BE2C (cell line): ENCODE measurements around the gene TMEM139. TPM values are rescaled to one million over a fixed set of nuclear protein-coding genes. Genes with fewer than 3 reads are reported as not detected.

Experiments
- DNase-seq: peaks from one replicate; pipeline ENCODE4 v3.0.0-alpha.2; 2020
- H3K27me3 ChIP-seq: fragments of 250-450 bp; sonication (Bioruptor Pico); 2 replicates; pipeline ENCODE4 v1.5.1; 2020; ENCODE audit warnings: mild to moderate bottlenecking
- H3K36me3 ChIP-seq: fragments of 250-450 bp; sonication (Bioruptor Pico); 2 replicates; pipeline ENCODE4 v1.5.1; 2020; ENCODE audit warnings: mild to moderate bottlenecking
- H3K4me1 ChIP-seq: fragments of 250-450 bp; sonication (Bioruptor Pico); 2 replicates; pipeline ENCODE4 v1.5.1; 2020
- H3K4me3 ChIP-seq: 2 replicates; pipeline ENCODE4 v1.5.1; 2011; ENCODE audit warnings: low read depth, low read length
- H3K9me3 ChIP-seq: fragments of 250-450 bp; sonication (Bioruptor Pico); 2 replicates; pipeline ENCODE4 v1.5.1; 2020
- polyA plus RNA-seq: library from polyadenylated mRNA; unstranded; fragments of >200 nt; gene quantifications from one replicate; pipeline ENCODE4 v1.2.1, GENCODE V29; 2012; ENCODE audit warnings: low read depth, missing spikeins; ENCODE audit not compliant: insufficient read length, insufficient read depth
- TF ChIP-seq, protein P1 (sequence below): IDR thresholded peaks from 2 replicates; pipeline ENCODE4 v1.5.1; 2012; ENCODE audit warnings: mild to moderate bottlenecking, low read depth, low read length

Gene TMEM139
- 0.94 TPM for polyA plus RNA-seq

DNA sequence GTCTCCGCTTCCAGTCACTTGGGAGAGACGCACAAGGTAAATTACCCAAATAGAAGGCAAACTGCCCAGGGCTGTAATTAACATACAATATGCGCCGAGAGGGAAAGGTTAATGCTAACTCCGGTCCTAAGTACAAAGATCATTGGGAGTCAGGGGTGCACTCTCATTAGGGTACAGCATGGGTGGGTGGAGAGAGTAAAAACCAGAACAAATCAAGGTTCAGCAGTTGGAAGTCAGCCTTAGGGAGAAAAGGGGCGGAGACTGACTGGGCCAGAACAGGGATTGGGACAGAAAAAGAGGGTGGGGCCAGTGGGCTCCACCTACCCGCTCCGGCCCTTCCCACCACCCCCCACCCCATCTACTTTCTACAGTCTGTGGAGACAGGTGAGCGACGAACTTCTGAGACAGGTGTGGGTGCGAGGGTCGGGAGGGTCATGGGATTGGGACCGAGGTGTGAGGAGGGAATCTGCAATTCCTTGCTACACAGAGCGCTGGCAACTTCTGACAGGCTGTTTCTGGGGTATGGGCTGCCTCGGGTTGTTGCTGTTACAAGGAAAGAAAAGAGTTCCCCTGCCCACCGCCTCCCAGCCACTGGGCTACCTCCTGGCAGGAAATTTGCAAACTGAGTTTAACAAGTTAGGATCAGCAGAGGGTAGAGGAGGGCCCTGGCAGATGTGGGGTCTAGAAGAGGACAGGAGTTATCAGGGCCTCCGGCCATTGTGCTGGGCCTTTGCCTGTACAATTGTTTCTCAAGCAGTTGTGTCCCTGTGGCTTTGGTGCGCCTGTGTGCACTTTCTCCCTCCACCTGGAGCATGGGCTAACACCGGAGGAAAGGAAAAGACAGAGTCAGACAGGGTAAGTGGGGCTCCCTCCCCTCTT is at the start of gene TMEM139:
TSS of gene TMEM139 (plus strand) at position 368 of the 879 bp plus-strand sequence. CDS start 1,000 bp downstream, outside the sequence.
- H3K36me3 ChIP-seq = no peaks in the 10 kb centered on the region
- peak; percentile 49 for DNase-seq
- no peaks in the 10 kb centered on the region for H3K9me3 ChIP-seq
- TF ChIP-seq, protein P1, sequence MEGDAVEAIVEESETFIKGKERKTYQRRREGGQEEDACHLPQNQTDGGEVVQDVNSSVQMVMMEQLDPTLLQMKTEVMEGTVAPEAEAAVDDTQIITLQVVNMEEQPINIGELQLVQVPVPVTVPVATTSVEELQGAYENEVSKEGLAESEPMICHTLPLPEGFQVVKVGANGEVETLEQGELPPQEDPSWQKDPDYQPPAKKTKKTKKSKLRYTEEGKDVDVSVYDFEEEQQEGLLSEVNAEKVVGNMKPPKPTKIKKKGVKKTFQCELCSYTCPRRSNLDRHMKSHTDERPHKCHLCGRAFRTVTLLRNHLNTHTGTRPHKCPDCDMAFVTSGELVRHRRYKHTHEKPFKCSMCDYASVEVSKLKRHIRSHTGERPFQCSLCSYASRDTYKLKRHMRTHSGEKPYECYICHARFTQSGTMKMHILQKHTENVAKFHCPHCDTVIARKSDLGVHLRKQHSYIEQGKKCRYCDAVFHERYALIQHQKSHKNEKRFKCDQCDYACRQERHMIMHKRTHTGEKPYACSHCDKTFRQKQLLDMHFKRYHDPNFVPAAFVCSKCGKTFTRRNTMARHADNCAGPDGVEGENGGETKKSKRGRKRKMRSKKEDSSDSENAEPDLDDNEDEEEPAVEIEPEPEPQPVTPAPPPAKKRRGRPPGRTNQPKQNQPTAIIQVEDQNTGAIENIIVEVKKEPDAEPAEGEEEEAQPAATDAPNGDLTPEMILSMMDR = no peak
- peak within 1 kb of the TSS; percentile 59 for H3K4me3 ChIP-seq
- no peaks in the 10 kb centered on the region for H3K27me3 ChIP-seq
- peaks cover 12% of the 10 kb centered on the region for H3K4me1 ChIP-seq

DNA sequence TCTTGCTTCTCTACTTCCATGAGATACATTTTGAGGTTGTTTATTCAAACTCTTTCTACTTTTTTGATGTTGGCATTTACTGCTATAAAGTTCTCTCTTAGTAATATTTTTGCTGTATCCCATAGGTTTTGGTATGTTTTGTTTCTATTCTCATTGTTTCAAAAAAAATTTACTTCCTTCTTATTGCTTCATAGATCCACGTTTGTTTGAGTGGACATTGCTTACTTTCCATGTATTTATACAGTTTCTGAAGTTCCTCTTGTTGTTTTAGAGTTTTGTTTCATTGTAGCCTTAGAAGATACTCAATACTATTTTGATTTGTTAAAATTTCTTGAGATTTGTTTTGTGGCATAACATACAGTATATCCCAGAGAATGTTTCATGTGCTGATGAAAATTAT is 49.2 kb upstream of the TMEM139 start:
- H3K4me3 ChIP-seq = no peak overlapping the region
- H3K36me3 ChIP-seq = no peaks in the 10 kb centered on the region
- H3K27me3 ChIP-seq = no peaks in the 10 kb centered on the region
- no peak for DNase-seq
- H3K9me3 ChIP-seq = no peaks in the 10 kb centered on the region
- H3K4me1 ChIP-seq = no peaks in the 10 kb centered on the region
- TF ChIP-seq, protein P1 = no peak

DNA sequence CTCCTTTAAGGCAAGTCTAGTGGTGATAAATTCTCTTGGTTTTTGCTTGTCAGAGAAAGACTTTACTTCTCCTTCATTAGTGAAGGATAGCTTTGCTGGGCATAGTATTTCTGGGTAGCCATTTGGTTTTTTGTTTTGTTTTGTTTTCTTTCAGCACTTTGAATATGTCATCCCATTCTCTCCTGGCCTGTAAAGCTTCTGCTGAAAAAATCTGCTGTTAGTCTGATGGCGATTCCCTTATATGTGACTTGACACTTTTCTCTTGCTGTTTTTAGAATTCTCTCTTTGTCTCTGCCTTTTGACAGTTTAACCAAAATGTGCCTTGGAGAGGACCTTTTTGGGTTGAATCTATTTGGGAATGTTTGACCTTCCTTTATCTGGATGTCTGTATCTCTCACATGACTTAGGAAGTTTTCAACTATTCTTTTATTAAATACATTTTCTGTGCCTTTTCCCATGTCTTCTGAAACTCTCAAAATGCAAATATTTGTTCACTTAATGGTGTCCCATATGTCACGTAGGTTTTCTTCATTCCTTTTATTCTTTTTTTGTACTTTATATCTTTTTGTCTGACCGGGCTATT is 48.3 kb upstream of the TMEM139 start:
- Histone ChIP-seq H3K4me1 (no peaks in the 10 kb centered on the region), H3K27me3 (no peaks in the 10 kb centered on the region), H3K9me3 (no peaks in the 10 kb centered on the region), H3K36me3 (no peaks in the 10 kb centered on the region), H3K4me3 (no peak overlapping the region)
- TF ChIP-seq, protein P1 = no peak
- DNase-seq = no peak

DNA sequence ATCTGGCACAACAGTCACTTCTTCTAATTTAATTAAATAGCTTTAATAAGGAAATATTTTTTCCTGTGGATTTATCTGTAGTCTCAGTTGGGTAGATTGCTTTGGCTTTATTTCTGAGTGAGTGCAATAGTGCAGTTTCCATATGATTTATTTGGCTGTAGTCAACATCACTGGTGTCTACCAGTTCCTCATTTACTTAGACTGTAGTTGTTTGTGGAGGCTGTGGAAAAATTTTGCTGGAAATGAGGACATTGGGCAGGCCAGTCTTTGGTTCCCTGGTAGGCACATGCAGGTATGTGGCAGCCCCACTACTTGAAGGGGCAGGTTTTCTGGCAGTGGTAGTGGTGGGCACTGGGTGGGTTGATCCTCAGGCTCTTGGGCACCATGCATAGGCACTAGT is 47.4 kb upstream of the TMEM139 start:
- TF ChIP-seq, protein P1 = no peak
- Histone ChIP-seq H3K27me3 (no peaks in the 10 kb centered on the region), H3K36me3 (no peaks in the 10 kb centered on the region), H3K4me3 (no peak overlapping the region), H3K9me3 (no peaks in the 10 kb centered on the region), H3K4me1 (no peaks in the 10 kb centered on the region)
- no peak for DNase-seq

DNA sequence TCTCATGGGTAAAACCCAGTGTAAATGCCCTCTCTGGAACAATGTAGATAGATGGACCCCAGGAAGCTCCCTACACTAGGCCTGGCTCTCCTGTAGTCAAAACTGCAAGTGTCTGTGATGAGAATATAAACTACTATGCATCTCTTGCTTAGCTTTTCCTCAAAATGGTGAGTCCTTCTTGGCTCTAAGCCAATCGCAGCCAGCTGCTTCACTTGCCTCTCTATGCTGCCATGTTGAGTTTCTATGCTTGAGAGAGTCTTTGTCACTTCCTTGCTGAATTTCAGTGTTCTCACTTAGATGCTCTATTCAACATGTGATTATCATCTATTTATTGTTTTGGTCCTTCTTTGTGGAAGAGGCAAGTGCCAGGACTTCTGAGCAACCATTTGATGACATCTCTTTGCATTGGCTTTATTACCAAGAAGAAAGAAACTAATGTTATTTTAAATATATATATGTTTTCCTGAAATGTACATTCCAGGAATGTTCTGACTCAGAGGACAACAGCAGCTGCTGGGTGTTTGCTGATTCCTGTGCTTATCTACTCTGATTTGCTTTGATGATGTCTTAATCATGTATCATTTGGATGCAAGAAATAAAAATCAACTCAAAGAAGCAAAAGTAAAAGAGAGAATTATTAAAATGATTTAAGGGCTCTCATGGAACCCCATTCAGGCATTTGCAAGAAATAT is 46.3 kb upstream of the TMEM139 start:
- Histone ChIP-seq H3K9me3 (no peaks in the 10 kb centered on the region), H3K36me3 (no peaks in the 10 kb centered on the region), H3K4me1 (no peaks in the 10 kb centered on the region), H3K4me3 (no peak overlapping the region), H3K27me3 (no peaks in the 10 kb centered on the region)
- DNase-seq = no peak
- TF ChIP-seq, protein P1 = no peak
